Measurements from ENCODE around the gene RAB11FIP4. TPM values are rescaled to one million over a fixed set of nuclear protein-coding genes. Genes with fewer than 3 reads are reported as not detected.

Gene RAB11FIP4
- total and polyA plus RNA-seq, 2 of the 13 experiments (the other 11 are each of a cell fraction or from before 2014, with no cell fraction given), result 28.0 to 89.3 TPM

DNA sequence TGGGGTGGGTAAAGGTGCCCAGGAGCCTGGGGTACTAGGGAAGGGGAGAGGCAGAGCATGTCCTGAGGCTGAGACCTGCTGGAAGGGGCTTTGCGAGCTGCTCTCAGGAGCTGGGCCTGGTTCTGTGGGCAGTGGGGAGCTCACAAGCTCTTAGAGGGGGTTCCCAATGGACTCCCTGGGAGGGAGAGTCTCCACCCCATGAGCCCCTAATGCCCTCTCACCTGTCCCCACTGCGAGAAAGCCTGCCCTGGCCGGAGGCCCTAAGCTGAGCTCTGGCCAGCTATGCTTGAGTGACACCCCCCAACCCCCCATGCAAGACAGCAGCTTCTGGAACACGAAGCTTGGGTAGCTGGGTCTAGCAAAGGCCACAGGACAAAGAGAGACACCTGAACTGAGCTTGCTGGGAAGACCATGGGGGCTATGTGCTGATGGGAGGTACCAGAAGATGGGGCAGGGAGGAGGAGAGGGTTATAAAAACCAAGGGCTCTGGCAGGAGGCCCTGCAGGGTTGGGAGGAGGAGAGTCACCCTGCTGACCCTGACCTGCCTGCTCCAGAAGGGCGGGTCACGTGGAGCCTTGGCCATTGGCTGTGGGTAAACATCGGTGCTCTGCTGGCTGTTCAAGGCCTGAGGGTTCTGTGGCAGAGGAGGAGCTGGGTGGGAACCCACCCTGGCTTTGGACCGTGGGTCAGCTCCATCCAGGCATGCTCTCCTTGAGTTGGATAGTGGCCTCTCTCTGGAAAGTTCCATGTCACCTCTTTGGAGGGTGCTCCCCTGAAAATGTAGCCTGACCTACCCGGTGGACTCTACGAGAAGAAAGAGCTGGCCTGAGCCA lies 106.7 kb downstream of the RAB11FIP4 start (continued):
- TF ChIP-seq, protein P1, sequence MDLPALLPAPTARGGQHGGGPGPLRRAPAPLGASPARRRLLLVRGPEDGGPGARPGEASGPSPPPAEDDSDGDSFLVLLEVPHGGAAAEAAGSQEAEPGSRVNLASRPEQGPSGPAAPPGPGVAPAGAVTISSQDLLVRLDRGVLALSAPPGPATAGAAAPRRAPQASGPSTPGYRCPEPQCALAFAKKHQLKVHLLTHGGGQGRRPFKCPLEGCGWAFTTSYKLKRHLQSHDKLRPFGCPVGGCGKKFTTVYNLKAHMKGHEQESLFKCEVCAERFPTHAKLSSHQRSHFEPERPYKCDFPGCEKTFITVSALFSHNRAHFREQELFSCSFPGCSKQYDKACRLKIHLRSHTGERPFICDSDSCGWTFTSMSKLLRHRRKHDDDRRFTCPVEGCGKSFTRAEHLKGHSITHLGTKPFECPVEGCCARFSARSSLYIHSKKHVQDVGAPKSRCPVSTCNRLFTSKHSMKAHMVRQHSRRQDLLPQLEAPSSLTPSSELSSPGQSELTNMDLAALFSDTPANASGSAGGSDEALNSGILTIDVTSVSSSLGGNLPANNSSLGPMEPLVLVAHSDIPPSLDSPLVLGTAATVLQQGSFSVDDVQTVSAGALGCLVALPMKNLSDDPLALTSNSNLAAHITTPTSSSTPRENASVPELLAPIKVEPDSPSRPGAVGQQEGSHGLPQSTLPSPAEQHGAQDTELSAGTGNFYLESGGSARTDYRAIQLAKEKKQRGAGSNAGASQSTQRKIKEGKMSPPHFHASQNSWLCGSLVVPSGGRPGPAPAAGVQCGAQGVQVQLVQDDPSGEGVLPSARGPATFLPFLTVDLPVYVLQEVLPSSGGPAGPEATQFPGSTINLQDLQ (CRISPR knock-in tag; IDR thresholded peaks at IDR 0.05), result no peak; the same call in 1 of the 2 replicates
- TF ChIP-seq POLR2AphosphoS2 (IDR thresholded peaks at IDR 0.05; ENCODE audit: low read depth, low read length) (no peak), TEAD3 (CRISPR knock-in tag; optimal IDR thresholded peaks at IDR 0.05; ENCODE audit: borderline replicate concordance) (peak; percentile 68), ZSCAN9 (CRISPR knock-in tag; IDR thresholded peaks at IDR 0.05; ENCODE audit: borderline replicate concordance) (0 out of 2 replicates have a peak, but pooled peaks have one; percentile 39), NCOA2 (CRISPR knock-in tag; IDR thresholded peaks at IDR 0.05) (peak; percentile 88), MTF1 (CRISPR knock-in tag; IDR thresholded peaks at IDR 0.05) (no peak), ZNF703 (CRISPR knock-in tag; IDR thresholded peaks at IDR 0.05; ENCODE audit: borderline replicate concordance) (no peak), DMAP1 (CRISPR knock-in tag; IDR thresholded peaks at IDR 0.05) (peak; percentile 29; the same call in 1 of the 2 replicates), ZNF766 (CRISPR knock-in tag; IDR thresholded peaks at IDR 0.05; ENCODE audit: borderline replicate concordance) (no peak)
- TF ChIP-seq, protein P2, sequence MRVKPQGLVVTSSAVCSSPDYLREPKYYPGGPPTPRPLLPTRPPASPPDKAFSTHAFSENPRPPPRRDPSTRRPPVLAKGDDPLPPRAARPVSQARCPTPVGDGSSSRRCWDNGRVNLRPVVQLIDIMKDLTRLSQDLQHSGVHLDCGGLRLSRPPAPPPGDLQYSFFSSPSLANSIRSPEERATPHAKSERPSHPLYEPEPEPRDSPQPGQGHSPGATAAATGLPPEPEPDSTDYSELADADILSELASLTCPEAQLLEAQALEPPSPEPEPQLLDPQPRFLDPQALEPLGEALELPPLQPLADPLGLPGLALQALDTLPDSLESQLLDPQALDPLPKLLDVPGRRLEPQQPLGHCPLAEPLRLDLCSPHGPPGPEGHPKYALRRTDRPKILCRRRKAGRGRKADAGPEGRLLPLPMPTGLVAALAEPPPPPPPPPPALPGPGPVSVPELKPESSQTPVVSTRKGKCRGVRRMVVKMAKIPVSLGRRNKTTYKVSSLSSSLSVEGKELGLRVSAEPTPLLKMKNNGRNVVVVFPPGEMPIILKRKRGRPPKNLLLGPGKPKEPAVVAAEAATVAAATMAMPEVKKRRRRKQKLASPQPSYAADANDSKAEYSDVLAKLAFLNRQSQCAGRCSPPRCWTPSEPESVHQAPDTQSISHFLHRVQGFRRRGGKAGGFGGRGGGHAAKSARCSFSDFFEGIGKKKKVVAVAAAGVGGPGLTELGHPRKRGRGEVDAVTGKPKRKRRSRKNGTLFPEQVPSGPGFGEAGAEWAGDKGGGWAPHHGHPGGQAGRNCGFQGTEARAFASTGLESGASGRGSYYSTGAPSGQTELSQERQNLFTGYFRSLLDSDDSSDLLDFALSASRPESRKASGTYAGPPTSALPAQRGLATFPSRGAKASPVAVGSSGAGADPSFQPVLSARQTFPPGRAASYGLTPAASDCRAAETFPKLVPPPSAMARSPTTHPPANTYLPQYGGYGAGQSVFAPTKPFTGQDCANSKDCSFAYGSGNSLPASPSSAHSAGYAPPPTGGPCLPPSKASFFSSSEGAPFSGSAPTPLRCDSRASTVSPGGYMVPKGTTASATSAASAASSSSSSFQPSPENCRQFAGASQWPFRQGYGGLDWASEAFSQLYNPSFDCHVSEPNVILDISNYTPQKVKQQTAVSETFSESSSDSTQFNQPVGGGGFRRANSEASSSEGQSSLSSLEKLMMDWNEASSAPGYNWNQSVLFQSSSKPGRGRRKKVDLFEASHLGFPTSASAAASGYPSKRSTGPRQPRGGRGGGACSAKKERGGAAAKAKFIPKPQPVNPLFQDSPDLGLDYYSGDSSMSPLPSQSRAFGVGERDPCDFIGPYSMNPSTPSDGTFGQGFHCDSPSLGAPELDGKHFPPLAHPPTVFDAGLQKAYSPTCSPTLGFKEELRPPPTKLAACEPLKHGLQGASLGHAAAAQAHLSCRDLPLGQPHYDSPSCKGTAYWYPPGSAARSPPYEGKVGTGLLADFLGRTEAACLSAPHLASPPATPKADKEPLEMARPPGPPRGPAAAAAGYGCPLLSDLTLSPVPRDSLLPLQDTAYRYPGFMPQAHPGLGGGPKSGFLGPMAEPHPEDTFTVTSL (CRISPR knock-in tag; IDR thresholded peaks at IDR 0.05; ENCODE audit: borderline replicate concordance), result no peak
- TF ChIP-seq, protein P3, sequence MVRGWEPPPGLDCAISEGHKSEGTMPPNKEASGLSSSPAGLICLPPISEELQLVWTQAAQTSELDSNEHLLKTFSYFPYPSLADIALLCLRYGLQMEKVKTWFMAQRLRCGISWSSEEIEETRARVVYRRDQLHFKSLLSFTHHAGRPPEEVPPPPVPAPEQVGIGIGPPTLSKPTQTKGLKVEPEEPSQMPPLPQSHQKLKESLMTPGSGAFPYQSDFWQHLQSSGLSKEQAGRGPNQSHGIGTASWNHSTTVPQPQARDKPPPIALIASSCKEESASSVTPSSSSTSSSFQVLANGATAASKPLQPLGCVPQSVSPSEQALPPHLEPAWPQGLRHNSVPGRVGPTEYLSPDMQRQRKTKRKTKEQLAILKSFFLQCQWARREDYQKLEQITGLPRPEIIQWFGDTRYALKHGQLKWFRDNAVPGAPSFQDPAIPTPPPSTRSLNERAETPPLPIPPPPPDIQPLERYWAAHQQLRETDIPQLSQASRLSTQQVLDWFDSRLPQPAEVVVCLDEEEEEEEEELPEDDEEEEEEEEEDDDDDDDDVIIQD (CRISPR knock-in tag; IDR thresholded peaks at IDR 0.05; ENCODE audit: low read depth), result 0 out of 2 replicates have a peak, but pooled peaks have one; percentile 56
- TF ChIP-seq, protein P4, sequence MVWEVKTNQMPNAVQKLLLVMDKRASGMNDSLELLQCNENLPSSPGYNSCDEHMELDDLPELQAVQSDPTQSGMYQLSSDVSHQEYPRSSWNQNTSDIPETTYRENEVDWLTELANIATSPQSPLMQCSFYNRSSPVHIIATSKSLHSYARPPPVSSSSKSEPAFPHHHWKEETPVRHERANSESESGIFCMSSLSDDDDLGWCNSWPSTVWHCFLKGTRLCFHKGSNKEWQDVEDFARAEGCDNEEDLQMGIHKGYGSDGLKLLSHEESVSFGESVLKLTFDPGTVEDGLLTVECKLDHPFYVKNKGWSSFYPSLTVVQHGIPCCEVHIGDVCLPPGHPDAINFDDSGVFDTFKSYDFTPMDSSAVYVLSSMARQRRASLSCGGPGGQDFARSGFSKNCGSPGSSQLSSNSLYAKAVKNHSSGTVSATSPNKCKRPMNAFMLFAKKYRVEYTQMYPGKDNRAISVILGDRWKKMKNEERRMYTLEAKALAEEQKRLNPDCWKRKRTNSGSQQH (CRISPR knock-in tag; IDR thresholded peaks at IDR 0.05; ENCODE audit: low read depth), result no peak

Measured in HepG2 (cell line).